Tibial artery (tissue), 4 donors: ENCODE data around the gene CDK10.
"Not testable (repeated sequence)": the region's sequence is repeated elsewhere in the genome, so short reads cannot be mapped to it uniquely, and the experiment has no call there.

Experiments used
- DNase-seq, 2 donors: peaks; one replicate each; pipeline ENCODE4 v3.0.0-alpha.2; 2019
- H3K27ac ChIP-seq, 2 donors: fragments of 200-600 bp; sonication (generic) in 1 of 2; 1 replicate in 1 of 2; 2 replicates in 1 of 2; pipeline ENCODE4 v1.5.1; 2018 to 2019; ENCODE audit warnings: mild to moderate bottlenecking in 1 of 2
- H3K27me3 ChIP-seq, 2 donors: fragments of 200-600 bp; sonication (generic) in 1 of 2; one replicate each; pipeline versions ENCODE4 v1.5.1 to v1.6.0; 2016 to 2019
- H3K36me3 ChIP-seq, 3 donors: fragments of 200-600 bp; sonication (generic) in 2 of 3; one replicate each; pipeline ENCODE4 v1.5.1; 2016 to 2019; ENCODE audit warnings: mild to moderate bottlenecking in 2 of 3
- H3K4me1 ChIP-seq, 4 donors: fragments of 200-600 bp; sonication (generic) in 2 of 4; 1 replicate in 3 of 4; 2 replicates in 1 of 4; pipeline ENCODE4 v1.5.1; 2016 to 2019
- H3K4me3 ChIP-seq, 2 donors: fragments of 200-600 bp; sonication (generic) in 1 of 2; 1 replicate in 1 of 2; 2 replicates in 1 of 2; pipeline ENCODE4 v1.5.1; 2018 to 2019; ENCODE audit warnings: mild to moderate bottlenecking in 2 of 2
- H3K9me3 ChIP-seq, 3 donors: fragments of 200-600 bp; sonication (generic) in 1 of 3; one replicate each; pipeline ENCODE4 v1.5.1; 2016 to 2019
- CTCF ChIP-seq, 2 experiments: fragments of 200-600 bp in 1 of 2; fragments of 450-650 bp in 1 of 2; IDR thresholded peaks; one replicate each; pipeline ENCODE4 v1.5.1; 2017 to 2019; ENCODE audit warnings: antibody characterized with exemption in 2 of 2, mild to moderate bottlenecking in 1 of 2, moderate library complexity in 1 of 2
- intact Hi-C: fragments of 100-400 bp; cut with DNase I; formaldehyde crosslinking; loops from one replicate; pipeline ENCODE4 v1.15.0; 2023; ENCODE audit warnings: low total_unique reads

The CDK10 gene

GRCh38 chr16:89670496-89671431, 15.7 kb upstream of the CDK10 start:
- intact Hi-C loops: no loop called here
- DNase-seq: no peak
- no peaks in the 10 kb centered on the region for H3K4me1 ChIP-seq
- H3K36me3 ChIP-seq: peaks cover 0 to 9% (median 0%) of the 10 kb centered on the region in 3 donors
- H3K9me3 ChIP-seq: no peaks in the 10 kb centered on the region
- no peak overlapping the region for H3K27ac ChIP-seq
- no peak overlapping the region for H3K4me3 ChIP-seq
- no peaks in the 10 kb centered on the region for H3K27me3 ChIP-seq
- TF ChIP-seq CTCF (IDR thresholded peaks at IDR 0.05): no peak

- H3K4me1 ChIP-seq, H3K4me3 ChIP-seq, H3K9me3 ChIP-seq, H3K27me3 ChIP-seq, H3K36me3 ChIP-seq, DNase-seq, intact Hi-C loops, H3K27ac ChIP-seq: not testable (repeated sequence)
Measured at GRCh38 chr16:89671565-89671964, 14.9 kb upstream of the CDK10 start.

GRCh38 chr16:89672177-89672941, 14.1 kb upstream of the CDK10 start:
- H3K27me3 ChIP-seq: no peaks in the 10 kb centered on the region
- intact Hi-C loops: no loop called here
- TF ChIP-seq CTCF (IDR thresholded peaks at IDR 0.05): no peak
- H3K4me3 ChIP-seq: no peak overlapping the region
- peaks cover 0 to 9% (median 0%) of the 10 kb centered on the region in 3 donors for H3K36me3 ChIP-seq
- H3K9me3 ChIP-seq: no peaks in the 10 kb centered on the region
- H3K27ac ChIP-seq: no peak overlapping the region
- no peak for DNase-seq
- H3K4me1 ChIP-seq: no peaks in the 10 kb centered on the region

DNA sequence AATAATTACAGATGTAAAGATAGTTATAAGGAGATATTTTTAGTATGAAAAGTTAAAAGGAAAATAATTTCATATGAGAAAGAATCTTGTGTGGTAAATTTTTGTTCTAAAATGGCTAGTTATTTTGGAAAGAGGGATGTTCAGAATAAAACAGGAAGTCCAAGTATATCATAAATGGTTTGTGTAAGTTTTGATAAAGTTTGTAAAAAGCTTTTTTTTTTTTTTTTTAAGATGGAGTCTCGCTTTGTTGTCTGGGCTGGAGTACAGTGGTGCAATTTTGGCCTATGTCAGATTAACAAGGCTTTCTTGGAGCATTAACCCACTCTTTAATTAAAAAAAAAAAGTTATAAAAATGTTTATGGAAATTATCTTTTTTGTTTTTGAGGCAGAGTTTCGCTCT, 8.2 kb upstream of the CDK10 start:
- no peaks in the 10 kb centered on the region for H3K4me1 ChIP-seq
- no peak overlapping the region for H3K4me3 ChIP-seq
- H3K27ac ChIP-seq: no peak overlapping the region
- DNase-seq: no peak
- H3K9me3 ChIP-seq: no peaks in the 10 kb centered on the region
- no peaks in the 10 kb centered on the region for H3K27me3 ChIP-seq
- no peak for TF ChIP-seq CTCF (IDR thresholded peaks at IDR 0.05)
- no peaks in the 10 kb centered on the region for H3K36me3 ChIP-seq
- intact Hi-C loops: no loop called here

DNA sequence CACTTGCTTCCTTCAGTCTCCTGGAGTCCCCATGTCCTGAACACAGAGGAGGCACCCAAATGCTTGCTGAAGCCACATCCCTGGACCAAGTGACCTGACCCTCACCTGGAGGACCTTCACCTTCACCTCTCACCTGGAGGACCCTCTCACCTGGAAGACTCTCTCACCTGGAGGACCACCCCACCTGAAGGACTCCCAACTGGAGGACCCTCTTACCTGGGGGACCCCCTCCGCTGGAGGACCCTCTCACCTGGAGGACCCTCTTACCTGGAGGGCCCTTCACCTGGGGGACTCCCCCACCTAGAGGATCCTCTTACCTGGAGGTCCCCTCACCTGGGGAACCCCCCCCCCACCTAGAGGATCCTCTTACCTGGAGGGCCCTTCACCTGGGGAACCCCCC, 573 bp upstream of the CDK10 start:
- Histone ChIP-seq H3K27ac (no peak overlapping the region), H3K27me3 (no peaks in the 10 kb centered on the region), H3K9me3 (no peaks in the 10 kb centered on the region), H3K4me1 (peaks cover 0 to 13% (median 8%) of the 10 kb centered on the region in 4 donors), H3K4me3 (no peak overlapping the region), H3K36me3 (peaks cover 0 to 20% (median 7%) of the 10 kb centered on the region in 3 donors)
- intact Hi-C loops: no loop called here
- TF ChIP-seq CTCF (IDR thresholded peaks at IDR 0.05): no peak
- no peak for DNase-seq
